GM23338 (cell line): Measurements from ENCODE around the gene VMP1.

Experiments used
- EZH2 ChIP-seq: fragments of 200-600 bp; sonication (generic); IDR thresholded peaks from one replicate; pipeline ENCODE4 v1.8.0; 2017; ENCODE audit warnings: antibody characterized with exemption, mild to moderate bottlenecking, low read depth; ENCODE audit not compliant: unreplicated experiment
- TF ChIP-seq, protein P1 (sequence below), 2 experiments: fragments of 200-600 bp in 1 of 2; sonication (generic) in 1 of 2; conservative IDR thresholded peaks; 2 replicates each; pipeline versions ENCODE4 v1.5.1 to v1.6.1; 2016 to 2017; ENCODE audit warnings: antibody characterized with exemption in 2 of 2, low read depth in 2 of 2, mild to moderate bottlenecking in 2 of 2, moderate library complexity in 1 of 2

GRCh38 chr17:59696682-59697277, 10.7 kb upstream of the VMP1 start:
- TF ChIP-seq, protein P1, sequence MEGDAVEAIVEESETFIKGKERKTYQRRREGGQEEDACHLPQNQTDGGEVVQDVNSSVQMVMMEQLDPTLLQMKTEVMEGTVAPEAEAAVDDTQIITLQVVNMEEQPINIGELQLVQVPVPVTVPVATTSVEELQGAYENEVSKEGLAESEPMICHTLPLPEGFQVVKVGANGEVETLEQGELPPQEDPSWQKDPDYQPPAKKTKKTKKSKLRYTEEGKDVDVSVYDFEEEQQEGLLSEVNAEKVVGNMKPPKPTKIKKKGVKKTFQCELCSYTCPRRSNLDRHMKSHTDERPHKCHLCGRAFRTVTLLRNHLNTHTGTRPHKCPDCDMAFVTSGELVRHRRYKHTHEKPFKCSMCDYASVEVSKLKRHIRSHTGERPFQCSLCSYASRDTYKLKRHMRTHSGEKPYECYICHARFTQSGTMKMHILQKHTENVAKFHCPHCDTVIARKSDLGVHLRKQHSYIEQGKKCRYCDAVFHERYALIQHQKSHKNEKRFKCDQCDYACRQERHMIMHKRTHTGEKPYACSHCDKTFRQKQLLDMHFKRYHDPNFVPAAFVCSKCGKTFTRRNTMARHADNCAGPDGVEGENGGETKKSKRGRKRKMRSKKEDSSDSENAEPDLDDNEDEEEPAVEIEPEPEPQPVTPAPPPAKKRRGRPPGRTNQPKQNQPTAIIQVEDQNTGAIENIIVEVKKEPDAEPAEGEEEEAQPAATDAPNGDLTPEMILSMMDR (conservative IDR thresholded peaks at IDR 0.05; ENCODE audit: low read depth in 2 of 2): no peak
- TF ChIP-seq EZH2: no peak
